Measurements from ENCODE around the gene PMEPA1.

Gene PMEPA1

GRCh38 chr20:57697543-57697942 is 12.3 kb downstream of the PMEPA1 start:
- no peak overlapping the region for H3K9ac ChIP-seq (ENCODE audit: insufficient read length)
- no peak for DNase-seq (ENCODE audit: low read depth, low spot score)
- no peak overlapping the region for H3K4me3 ChIP-seq
- no peaks in the 10 kb centered on the region for H3K9me3 ChIP-seq (ENCODE audit: low read depth, low read length)
- no peaks in the 10 kb centered on the region for H3K36me3 ChIP-seq (ENCODE audit: insufficient read depth, low read length)
- no peak overlapping the region for H3K27ac ChIP-seq
- TF ChIP-seq EZH2 (IDR thresholded peaks at IDR 0.05) = no peak
- no peak for TF ChIP-seq FOXP2 (optimal IDR thresholded peaks at IDR 0.05; ENCODE audit: control extremely low read depth, extremely low read length, insufficient read depth)
- TF ChIP-seq POLR2AphosphoS5 (IDR thresholded peaks at IDR 0.05; ENCODE audit: borderline replicate concordance, low read depth, low read length) = no peak

- H3K27ac ChIP-seq = no peak overlapping the region
- TF ChIP-seq POLR2AphosphoS5 (IDR thresholded peaks at IDR 0.05; ENCODE audit: borderline replicate concordance, low read depth, low read length) (no peak), FOXP2 (optimal IDR thresholded peaks at IDR 0.05; ENCODE audit: control extremely low read depth, extremely low read length, insufficient read depth) (no peak), EZH2 (IDR thresholded peaks at IDR 0.05) (no peak)
- H3K36me3 ChIP-seq (ENCODE audit: insufficient read depth, low read length) = no peaks in the 10 kb centered on the region
- H3K4me3 ChIP-seq = no peak overlapping the region
- no peaks in the 10 kb centered on the region for H3K9me3 ChIP-seq (ENCODE audit: low read depth, low read length)
- no peak overlapping the region for H3K9ac ChIP-seq (ENCODE audit: insufficient read length)
- DNase-seq (ENCODE audit: low read depth, low spot score) = no peak
Measured at GRCh38 chr20:57696401-57696961, 13.3 kb downstream of the PMEPA1 start.

- no peak overlapping the region for H3K4me3 ChIP-seq
- H3K27ac ChIP-seq = no peak overlapping the region
- H3K36me3 ChIP-seq (ENCODE audit: insufficient read depth, low read length) = no peaks in the 10 kb centered on the region
- TF ChIP-seq FOXP2 (optimal IDR thresholded peaks at IDR 0.05; ENCODE audit: control extremely low read depth, extremely low read length, insufficient read depth) (no peak), POLR2AphosphoS5 (IDR thresholded peaks at IDR 0.05; ENCODE audit: borderline replicate concordance, low read depth, low read length) (no peak), EZH2 (IDR thresholded peaks at IDR 0.05) (no peak)
- H3K9me3 ChIP-seq (ENCODE audit: low read depth, low read length) = no peaks in the 10 kb centered on the region
- no peak for DNase-seq (ENCODE audit: low read depth, low spot score)
- H3K9ac ChIP-seq (ENCODE audit: insufficient read length) = no peak overlapping the region
Measured at GRCh38 chr20:57695940-57696339, 13.9 kb downstream of the PMEPA1 start.

- Histone ChIP-seq H3K27ac (no peak overlapping the region), H3K9ac (ENCODE audit: insufficient read length) (no peak overlapping the region), H3K9me3 (ENCODE audit: low read depth, low read length) (no peaks in the 10 kb centered on the region), H3K36me3 (ENCODE audit: insufficient read depth, low read length) (no peaks in the 10 kb centered on the region), H3K4me3 (no peak overlapping the region)
- TF ChIP-seq POLR2AphosphoS5 (IDR thresholded peaks at IDR 0.05; ENCODE audit: borderline replicate concordance, low read depth, low read length) (no peak), EZH2 (IDR thresholded peaks at IDR 0.05) (no peak), FOXP2 (optimal IDR thresholded peaks at IDR 0.05; ENCODE audit: control extremely low read depth, extremely low read length, insufficient read depth) (no peak)
- no peak for DNase-seq (ENCODE audit: low read depth, low spot score)
Measured at GRCh38 chr20:57695012-57695411, 14.8 kb downstream of the PMEPA1 start.

DNA sequence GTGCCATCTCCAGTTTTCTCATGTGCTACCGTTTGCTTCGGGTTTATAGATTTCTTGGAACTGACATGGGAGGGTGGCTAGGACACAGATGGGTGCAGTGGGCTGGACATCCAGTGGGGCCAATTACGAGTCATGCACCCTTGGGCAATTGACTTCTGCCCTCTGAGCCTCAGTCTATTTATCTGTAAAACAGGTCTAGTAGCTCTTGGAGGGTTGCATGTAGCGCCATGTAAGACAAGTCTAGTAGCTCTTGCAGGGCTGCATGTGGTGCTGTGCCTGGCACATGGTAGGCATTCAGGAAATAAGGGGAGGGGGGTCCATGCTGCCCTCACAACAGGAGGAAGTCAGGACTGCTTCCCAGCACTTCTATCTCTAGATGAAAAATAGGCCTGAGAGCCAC is 15.3 kb downstream of the PMEPA1 start:
- Histone ChIP-seq H3K36me3 (ENCODE audit: insufficient read depth, low read length) (no peaks in the 10 kb centered on the region), H3K4me3 (no peak overlapping the region), H3K9ac (ENCODE audit: insufficient read length) (no peak overlapping the region), H3K9me3 (ENCODE audit: low read depth, low read length) (no peaks in the 10 kb centered on the region), H3K27ac (no peak overlapping the region)
- DNase-seq (ENCODE audit: low read depth, low spot score) = no peak
- TF ChIP-seq EZH2 (IDR thresholded peaks at IDR 0.05) (no peak), FOXP2 (optimal IDR thresholded peaks at IDR 0.05; ENCODE audit: control extremely low read depth, extremely low read length, insufficient read depth) (no peak), POLR2AphosphoS5 (IDR thresholded peaks at IDR 0.05; ENCODE audit: borderline replicate concordance, low read depth, low read length) (no peak)

- no peak for DNase-seq (ENCODE audit: low read depth, low spot score)
- no peaks in the 10 kb centered on the region for H3K36me3 ChIP-seq (ENCODE audit: insufficient read depth, low read length)
- H3K4me3 ChIP-seq = no peak overlapping the region
- TF ChIP-seq POLR2AphosphoS5 (IDR thresholded peaks at IDR 0.05; ENCODE audit: borderline replicate concordance, low read depth, low read length) (no peak), FOXP2 (optimal IDR thresholded peaks at IDR 0.05; ENCODE audit: control extremely low read depth, extremely low read length, insufficient read depth) (no peak)
- H3K27ac ChIP-seq = no peak overlapping the region
- H3K9me3 ChIP-seq (ENCODE audit: low read depth, low read length) = no peaks in the 10 kb centered on the region
- H3K9ac ChIP-seq (ENCODE audit: insufficient read length) = no peak overlapping the region
Measured at GRCh38 chr20:57693670-57694329, 16.0 kb downstream of the PMEPA1 start.

DNA sequence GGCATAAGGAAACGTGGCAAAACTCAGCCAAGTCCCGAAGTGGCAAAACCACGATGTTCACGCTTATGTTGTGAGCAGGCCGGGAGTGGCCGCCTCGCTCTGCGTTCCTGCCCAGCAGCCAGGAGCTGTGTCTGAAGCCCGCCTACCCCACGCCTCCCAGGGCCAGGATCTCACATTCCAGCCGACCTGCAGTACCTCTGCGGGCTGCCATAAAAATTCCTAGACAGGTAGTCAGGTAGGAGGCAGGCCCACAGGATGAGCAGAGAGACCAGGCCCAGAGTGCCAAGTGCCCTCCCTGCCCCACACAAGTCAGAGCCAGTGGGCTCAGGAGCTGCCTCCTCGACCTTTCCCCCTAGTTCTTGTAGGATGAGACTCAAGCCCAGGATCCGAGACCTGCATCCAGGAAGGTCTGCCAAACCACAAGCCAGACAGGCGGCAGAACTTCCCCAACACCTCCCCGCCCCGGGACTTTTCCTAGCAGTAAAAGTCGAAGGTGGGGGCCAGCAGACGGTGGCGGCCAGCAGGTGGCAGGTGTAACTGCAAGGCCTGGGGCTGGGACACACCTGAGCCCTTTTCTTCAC is 16.7 kb downstream of the PMEPA1 start:
- DNase-seq (ENCODE audit: low read depth, low spot score) = no peak
- Histone ChIP-seq H3K4me3 (no peak overlapping the region), H3K27ac (no peak overlapping the region), H3K36me3 (ENCODE audit: insufficient read depth, low read length) (no peaks in the 10 kb centered on the region), H3K9ac (ENCODE audit: insufficient read length) (no peak overlapping the region), H3K9me3 (ENCODE audit: low read depth, low read length) (no peaks in the 10 kb centered on the region)
- no peak for TF ChIP-seq EZH2 (IDR thresholded peaks at IDR 0.05)
- TF ChIP-seq POLR2AphosphoS5 (IDR thresholded peaks at IDR 0.05; ENCODE audit: borderline replicate concordance, low read depth, low read length) = no peak
- TF ChIP-seq FOXP2 (optimal IDR thresholded peaks at IDR 0.05; ENCODE audit: control extremely low read depth, extremely low read length, insufficient read depth) = no peak

GRCh38 chr20:57692393-57692792 is 17.4 kb downstream of the PMEPA1 start:
- Histone ChIP-seq H3K9me3 (ENCODE audit: low read depth, low read length) (no peaks in the 10 kb centered on the region), H3K9ac (ENCODE audit: insufficient read length) (no peak overlapping the region), H3K4me3 (no peak overlapping the region), H3K36me3 (ENCODE audit: insufficient read depth, low read length) (no peaks in the 10 kb centered on the region), H3K27ac (no peak overlapping the region)
- DNase-seq (ENCODE audit: low read depth, low spot score) = no peak
- TF ChIP-seq EZH2 (IDR thresholded peaks at IDR 0.05) = no peak
- no peak for TF ChIP-seq POLR2AphosphoS5 (IDR thresholded peaks at IDR 0.05; ENCODE audit: borderline replicate concordance, low read depth, low read length)
- no peak for TF ChIP-seq FOXP2 (optimal IDR thresholded peaks at IDR 0.05; ENCODE audit: control extremely low read depth, extremely low read length, insufficient read depth)
